MCF 10A (cell line): ENCODE measurements around the gene CLEC4M. TPM values are rescaled to one million over a fixed set of nuclear protein-coding genes. Genes with fewer than 3 reads are reported as not detected.
"Not testable (repeated sequence)": the region's sequence is repeated elsewhere in the genome, so short reads cannot be mapped to it uniquely, and the experiment has no call there.

Source experiments
- BruUV-seq: library from RNA; stranded (reverse); fragments of 400-500 nt; replicated peaks from 2 replicates; lab custom pipeline; 2021; lab: Mats Ljungman, UMichigan
- CTCF ChIA-PET: fragments of 300-600 bp; sonication (Branson Sonifier 250); formaldehyde crosslinking; extraction: SDS; loops from one replicate; lab custom pipeline; 2021; ENCODE audit warnings: antibody characterized with exemption, inconsistent platforms; lab: Yijun Ruan, JAX
- POLR2A ChIA-PET: fragments of 300-600, 350-650 bp; sonication (Branson Sonifier 250); formaldehyde crosslinking; extraction: SDS; loops from one replicate; lab custom pipeline; 2020; ENCODE audit warnings: antibody characterized with exemption, inconsistent platforms; lab: Yijun Ruan, JAX
- DNase-seq: peaks from one replicate; pipeline ENCODE4 v3.0.0-alpha.2; 2018; ENCODE audit not compliant: unreplicated experiment
- H3K27ac Mint-ChIP-seq: one replicate; pipeline ENCODE4 v1.8.0; 2022; ENCODE audit warnings: mild to moderate bottlenecking, low read depth, mixed read lengths; ENCODE audit not compliant: unreplicated experiment
- H3K27me3 Mint-ChIP-seq: one replicate; pipeline ENCODE4 v1.8.0; 2022; ENCODE audit warnings: mixed read lengths; ENCODE audit not compliant: insufficient read depth, unreplicated experiment
- H3K36me3 Mint-ChIP-seq: one replicate; pipeline ENCODE4 v1.8.0; 2022; ENCODE audit warnings: mild to moderate bottlenecking, moderate library complexity, mixed read lengths; ENCODE audit not compliant: insufficient read depth, unreplicated experiment
- H3K4me1 Mint-ChIP-seq: one replicate; pipeline ENCODE4 v1.8.0; 2022; ENCODE audit warnings: mixed read lengths; ENCODE audit not compliant: insufficient read depth, unreplicated experiment
- H3K4me3 Mint-ChIP-seq: one replicate; pipeline ENCODE4 v1.8.0; 2022; ENCODE audit warnings: mild to moderate bottlenecking, moderate library complexity, mixed read lengths; ENCODE audit not compliant: unreplicated experiment
- H3K9me3 Mint-ChIP-seq: one replicate; pipeline ENCODE4 v1.8.0; 2022; ENCODE audit warnings: mixed read lengths; ENCODE audit not compliant: unreplicated experiment
- intact Hi-C: fragments of 100-400 bp; cut with micrococcal nuclease; formaldehyde crosslinking; loops from 2 replicates; pipeline ENCODE4 v1.14.1; 2022
- total RNA-seq: library from RNA; stranded (reverse); gene quantifications from 2 replicates; pipeline ENCODE4 v1.2.3, GENCODE V29; 2022
- TF ChIP-seq, protein P1 (sequence below): fragments of 200-600 bp; IDR thresholded peaks from one replicate; pipeline ENCODE4 v1.8.0; 2022; ENCODE audit warnings: antibody characterized with exemption, mild to moderate bottlenecking; ENCODE audit not compliant: unreplicated experiment

CLEC4M gene
- total RNA-seq, 1 experiment from 2014 or later = not detected

DNA sequence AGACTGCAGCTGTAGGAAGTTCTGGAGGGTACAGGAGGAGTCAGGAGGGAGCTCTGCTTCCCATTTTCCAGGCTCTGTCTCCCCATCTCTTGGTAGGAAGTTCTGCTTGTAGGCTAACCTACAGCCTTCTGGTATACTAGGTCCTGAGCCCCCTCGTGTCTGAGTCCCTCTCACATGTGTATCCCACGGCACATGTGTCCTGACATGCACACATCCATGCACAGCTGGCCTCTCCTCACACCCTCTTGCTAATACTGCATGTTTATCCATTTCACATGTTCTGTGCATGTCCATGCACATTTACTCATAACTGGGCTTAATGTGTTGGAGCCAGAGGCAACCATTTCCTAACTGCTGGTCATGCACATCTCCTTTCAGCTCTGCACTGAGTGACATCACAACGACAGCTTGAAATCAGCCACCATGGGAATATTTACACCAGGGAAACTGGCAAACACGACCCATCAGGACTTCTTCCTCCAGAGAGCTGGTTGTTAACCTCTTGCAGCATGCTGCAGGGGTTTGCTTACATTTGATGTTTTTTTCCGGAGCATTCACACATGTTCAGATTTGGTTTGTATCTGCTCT lies 18.8 kb upstream of the CLEC4M start:
- H3K27me3 Mint-ChIP-seq = peaks cover 65% of the 10 kb centered on the region
- DNase-seq = no peak
- intact Hi-C loops = no loop called here
- CTCF ChIA-PET = interaction anchor here (0.6 to 1.0 kb wide), 2 partner anchors 40 to 81 kb away, joined by 3 read pairs; no protein-coding TSS in a partner anchor
- peaks cover 6% of the 10 kb centered on the region for H3K4me1 Mint-ChIP-seq
- POLR2A ChIA-PET = no interaction called here
- H3K9me3 Mint-ChIP-seq = peaks cover 7% of the 10 kb centered on the region
- H3K27ac Mint-ChIP-seq = no peak overlapping the region
- TF ChIP-seq, protein P1, sequence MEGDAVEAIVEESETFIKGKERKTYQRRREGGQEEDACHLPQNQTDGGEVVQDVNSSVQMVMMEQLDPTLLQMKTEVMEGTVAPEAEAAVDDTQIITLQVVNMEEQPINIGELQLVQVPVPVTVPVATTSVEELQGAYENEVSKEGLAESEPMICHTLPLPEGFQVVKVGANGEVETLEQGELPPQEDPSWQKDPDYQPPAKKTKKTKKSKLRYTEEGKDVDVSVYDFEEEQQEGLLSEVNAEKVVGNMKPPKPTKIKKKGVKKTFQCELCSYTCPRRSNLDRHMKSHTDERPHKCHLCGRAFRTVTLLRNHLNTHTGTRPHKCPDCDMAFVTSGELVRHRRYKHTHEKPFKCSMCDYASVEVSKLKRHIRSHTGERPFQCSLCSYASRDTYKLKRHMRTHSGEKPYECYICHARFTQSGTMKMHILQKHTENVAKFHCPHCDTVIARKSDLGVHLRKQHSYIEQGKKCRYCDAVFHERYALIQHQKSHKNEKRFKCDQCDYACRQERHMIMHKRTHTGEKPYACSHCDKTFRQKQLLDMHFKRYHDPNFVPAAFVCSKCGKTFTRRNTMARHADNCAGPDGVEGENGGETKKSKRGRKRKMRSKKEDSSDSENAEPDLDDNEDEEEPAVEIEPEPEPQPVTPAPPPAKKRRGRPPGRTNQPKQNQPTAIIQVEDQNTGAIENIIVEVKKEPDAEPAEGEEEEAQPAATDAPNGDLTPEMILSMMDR = no peak
- no TSS peak for BruUV-seq
- H3K4me3 Mint-ChIP-seq = no peak overlapping the region
- H3K36me3 Mint-ChIP-seq = no peaks in the 10 kb centered on the region

DNA sequence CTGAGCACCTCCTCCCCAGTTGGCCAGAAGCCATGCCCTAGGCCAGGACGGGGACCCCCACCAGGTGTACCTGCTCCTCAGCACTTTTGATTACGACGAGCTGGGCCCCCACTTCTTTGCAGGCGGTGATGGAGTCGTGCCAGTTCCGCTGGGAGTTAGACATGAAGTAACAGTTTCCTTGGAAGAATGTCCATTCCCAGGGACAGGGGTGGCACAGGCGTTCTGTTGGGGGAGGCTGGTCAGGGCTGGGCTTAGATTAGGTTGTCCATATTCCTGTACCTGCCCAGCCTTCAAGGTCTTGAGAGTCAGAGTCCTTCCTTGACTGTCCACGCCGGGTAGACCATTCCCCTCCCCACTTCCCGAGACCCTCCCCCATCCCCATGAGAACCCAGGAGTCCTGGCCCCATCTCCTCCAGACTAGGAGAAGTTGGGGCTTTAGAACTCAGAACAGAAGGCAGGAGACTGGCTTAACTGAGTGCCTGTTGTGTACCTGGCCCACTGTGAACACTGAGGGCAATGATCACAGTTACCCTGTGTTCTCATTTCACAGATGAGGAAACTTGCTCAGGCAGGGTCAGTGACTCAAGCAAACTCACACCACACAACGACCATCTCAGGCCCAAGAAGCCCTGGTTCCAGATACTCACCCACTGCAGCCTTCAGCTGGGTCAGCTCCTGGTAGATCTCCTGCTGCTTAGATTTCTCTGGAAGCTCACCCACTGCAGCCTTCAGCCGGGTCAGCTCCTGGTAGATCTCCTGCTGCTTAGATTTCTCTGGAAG lies 18.0 kb upstream of the CLEC4M start:
- DNase-seq = no peak
- Mint-ChIP-seq H3K9me3 (peaks cover 7% of the 10 kb centered on the region), H3K27ac (no peak overlapping the region), H3K36me3 (no peaks in the 10 kb centered on the region), H3K4me3 (no peak overlapping the region), H3K27me3 (peaks cover 62% of the 10 kb centered on the region), H3K4me1 (peaks cover 6% of the 10 kb centered on the region)
- TF ChIP-seq, protein P1 = no peak
- intact Hi-C loops = no loop called here
- CTCF ChIA-PET = interaction anchor here (0.6 to 1.0 kb wide), 2 partner anchors 39 to 82 kb away, joined by 3 read pairs; no protein-coding TSS in a partner anchor
- POLR2A ChIA-PET = no interaction called here
- BruUV-seq = no TSS peak

DNA sequence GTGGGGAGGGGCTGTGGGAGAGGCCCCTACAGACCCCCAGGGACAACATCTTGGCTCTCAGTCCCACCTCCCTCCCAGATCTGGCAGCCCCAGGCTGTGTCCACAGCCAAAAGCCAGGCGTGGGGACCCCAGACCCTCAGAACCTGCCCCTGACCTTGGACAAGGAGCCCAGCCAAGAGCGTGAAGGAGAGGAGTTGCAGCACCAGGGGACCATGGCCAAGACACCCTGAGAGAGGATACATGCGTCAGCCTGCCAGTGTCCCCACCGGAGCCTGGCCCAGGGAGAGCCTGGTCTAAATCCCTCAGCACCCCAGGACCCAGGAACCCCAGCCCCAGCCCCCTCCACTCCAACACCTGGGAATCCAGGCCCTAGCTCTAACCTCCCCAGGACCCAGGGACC lies 16.7 kb upstream of the CLEC4M start:
- H3K9me3 Mint-ChIP-seq, BruUV-seq, H3K27ac Mint-ChIP-seq, H3K4me3 Mint-ChIP-seq, H3K4me1 Mint-ChIP-seq, POLR2A ChIA-PET, H3K36me3 Mint-ChIP-seq, DNase-seq, CTCF ChIA-PET, intact Hi-C loops: not testable (repeated sequence)
- H3K27me3 Mint-ChIP-seq = peaks cover 56% of the 10 kb centered on the region

DNA sequence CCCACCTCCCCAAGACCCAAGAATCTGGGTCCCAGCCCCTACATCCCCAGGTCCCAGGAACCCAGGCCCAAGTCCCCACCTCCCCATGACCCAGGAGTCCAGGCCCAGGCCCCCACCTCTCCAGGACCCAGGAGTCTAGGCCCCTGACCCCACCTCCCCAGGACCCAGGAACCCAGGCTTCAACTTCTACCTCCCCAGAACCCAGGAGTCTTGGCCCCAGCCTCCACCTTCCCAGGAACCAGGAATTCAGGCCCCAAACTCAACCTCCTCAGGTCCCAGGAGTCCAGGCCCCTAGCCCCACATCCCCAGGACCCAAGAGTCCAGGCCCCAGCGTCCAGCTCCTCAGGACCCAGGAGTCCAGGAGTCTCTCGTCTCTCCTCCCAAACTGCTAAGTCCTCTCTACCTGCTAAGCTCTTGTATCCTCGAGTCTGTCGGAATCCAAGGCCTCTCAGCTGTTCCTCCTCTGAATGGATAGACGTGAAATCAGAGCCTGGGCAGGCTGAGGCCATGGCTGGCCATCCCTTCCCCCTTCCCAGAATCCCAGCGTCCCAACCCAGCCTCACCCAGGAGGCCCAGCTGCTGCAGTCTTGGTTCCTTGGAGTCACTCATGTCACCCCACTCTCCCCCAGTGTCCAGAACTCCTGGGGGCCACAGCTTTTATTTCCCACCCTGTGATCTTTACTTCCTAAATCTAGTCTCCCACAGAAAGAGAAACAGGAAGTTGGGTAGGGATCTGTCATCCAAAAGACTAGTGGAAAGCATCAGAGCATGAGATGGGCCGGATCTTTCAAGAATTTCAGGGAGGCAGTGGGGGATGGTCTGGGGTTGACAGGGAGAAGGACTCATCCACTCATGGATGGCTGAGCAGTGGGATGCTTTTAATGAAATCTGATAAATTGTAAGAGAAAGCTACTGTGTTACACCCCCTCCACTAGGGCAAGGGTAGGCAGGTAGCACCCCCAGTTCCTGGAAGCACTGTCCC lies 15.8 kb upstream of the CLEC4M start, which contains the start of gene CD209:
TSS of gene CD209 (minus strand) at position 632 of the 982 bp plus-strand sequence. CDS start at position 609, 23 bp downstream.
- ChIA-PET POLR2A (no interaction called here), CTCF (interaction anchor here (0.6 to 1.7 kb wide), 4 partner anchors 8 to 122 kb away, joined by 3 to 6 read pairs (median 4); partner anchors contain the start of gene TRAPPC5)
- intact Hi-C loops = no loop called here
- Mint-ChIP-seq H3K4me3 (no peak within 1 kb of the TSS), H3K27me3 (peaks cover 47% of the 10 kb centered on the region), H3K36me3 (no peaks in the 10 kb centered on the region), H3K27ac (no peak within 1 kb of the TSS), H3K9me3 (peaks cover 7% of the 10 kb centered on the region), H3K4me1 (peaks cover 7% of the 10 kb centered on the region)
- TF ChIP-seq, protein P1 = no peak
- no TSS peak for BruUV-seq
- DNase-seq = no peak
